Measurements from ENCODE around the gene SMIM17. TPM values are rescaled to one million over a fixed set of nuclear protein-coding genes. Genes with fewer than 3 reads are reported as not detected.

Gene SMIM17
- total RNA-seq, 1 donor from 2014 or later = not detected

GRCh38 chr19:56689198-56689597, 46.2 kb downstream of the SMIM17 start:
- intact Hi-C loops (cut with micrococcal nuclease) = no loop called here
- TF ChIP-seq CTCF (IDR thresholded peaks at IDR 0.05) = no peak
- DNase-seq (no peak), ATAC-seq (ENCODE audit: low read depth) (no peak)
- CTCF ChIA-PET = no interaction called here
- no peak overlapping the region for H3K27ac Mint-ChIP-seq
- peaks cover 13% of the 10 kb centered on the region for H3K36me3 Mint-ChIP-seq (ENCODE audit: low read depth)
- no peaks in the 10 kb centered on the region for H3K27me3 Mint-ChIP-seq
- POLR2A ChIA-PET = no interaction called here
- H3K9me3 Mint-ChIP-seq = peaks cover 4% of the 10 kb centered on the region
- no peaks in the 10 kb centered on the region for H3K4me1 Mint-ChIP-seq
- no peak overlapping the region for H3K4me3 Mint-ChIP-seq

GRCh38 chr19:56690670-56691069, 47.7 kb downstream of the SMIM17 start:
- H3K4me1 Mint-ChIP-seq = no peaks in the 10 kb centered on the region
- intact Hi-C loops (cut with micrococcal nuclease) = no loop called here

GRCh38 chr19:56692206-56692895, 49.4 kb downstream of the SMIM17 start:
- no peak for TF ChIP-seq CTCF (IDR thresholded peaks at IDR 0.05)
- Mint-ChIP-seq H3K27me3 (no peaks in the 10 kb centered on the region), H3K36me3 (ENCODE audit: low read depth) (no peaks in the 10 kb centered on the region), H3K9me3 (peaks cover 3% of the 10 kb centered on the region), H3K4me3 (no peak overlapping the region), H3K27ac (no peak overlapping the region), H3K4me1 (no peaks in the 10 kb centered on the region)
- DNase-seq (no peak), ATAC-seq (ENCODE audit: low read depth) (no peak)
- CTCF ChIA-PET = no interaction called here
- POLR2A ChIA-PET = no interaction called here
- intact Hi-C loops (cut with micrococcal nuclease) = no loop called here

More at GRCh38 chr19:56690670-56691069, 47.7 kb downstream of the SMIM17 start:
- no peak for DNase-seq
- H3K4me3 Mint-ChIP-seq = no peak overlapping the region
- POLR2A ChIA-PET = no interaction called here
- no peak for ATAC-seq (ENCODE audit: low read depth)
- no peaks in the 10 kb centered on the region for H3K27me3 Mint-ChIP-seq
- H3K36me3 Mint-ChIP-seq (ENCODE audit: low read depth) = peaks cover 2% of the 10 kb centered on the region
- no peak overlapping the region for H3K27ac Mint-ChIP-seq
- no peak for TF ChIP-seq CTCF (IDR thresholded peaks at IDR 0.05)
- peaks cover 2% of the 10 kb centered on the region for H3K9me3 Mint-ChIP-seq
- CTCF ChIA-PET = no interaction called here

- H3K36me3 Mint-ChIP-seq (ENCODE audit: low read depth) = peaks cover 3% of the 10 kb centered on the region
These were observed 56.6 kb downstream of the SMIM17 start for GRCh38 chr19:56699552-56699951.

GRCh38 chr19:56701895-56702294, 58.9 kb downstream of the SMIM17 start:
- intact Hi-C loops (cut with micrococcal nuclease) = no loop called here
- no peak overlapping the region for H3K4me3 Mint-ChIP-seq
- DNase-seq (no peak), ATAC-seq (ENCODE audit: low read depth) (no peak)
- no peaks in the 10 kb centered on the region for H3K27me3 Mint-ChIP-seq
- H3K27ac Mint-ChIP-seq = no peak overlapping the region
- no peaks in the 10 kb centered on the region for H3K4me1 Mint-ChIP-seq
- CTCF ChIA-PET = no interaction called here
- peaks cover 21% of the 10 kb centered on the region for H3K9me3 Mint-ChIP-seq
- POLR2A ChIA-PET = no interaction called here
- no peak for TF ChIP-seq CTCF (IDR thresholded peaks at IDR 0.05)
- H3K36me3 Mint-ChIP-seq (ENCODE audit: low read depth) = peaks cover 3% of the 10 kb centered on the region

More at GRCh38 chr19:56699552-56699951, 56.6 kb downstream of the SMIM17 start:
- H3K4me1 Mint-ChIP-seq = no peaks in the 10 kb centered on the region
- ChIA-PET CTCF (no interaction called here), POLR2A (no interaction called here)
- no peak overlapping the region for H3K27ac Mint-ChIP-seq
- no peak for DNase-seq
- no peak for TF ChIP-seq CTCF (IDR thresholded peaks at IDR 0.05)
- H3K9me3 Mint-ChIP-seq = peaks cover 13% of the 10 kb centered on the region
- H3K27me3 Mint-ChIP-seq = no peaks in the 10 kb centered on the region
- no peak for ATAC-seq (ENCODE audit: low read depth)
- no peak overlapping the region for H3K4me3 Mint-ChIP-seq
- intact Hi-C loops (cut with micrococcal nuclease) = no loop called here
